Astrocyte (in vitro differentiated cells and primary cell): ENCODE results near the gene IL1RAPL2. TPM values are rescaled to one million over a fixed set of nuclear protein-coding genes. Genes with fewer than 3 reads are reported as not detected.

Experiments
- DNase-seq: peaks from one replicate; pipeline ENCODE4 v3.0.0-alpha.2; 2010; ENCODE audit warnings: low read depth
- FAIRE-seq: peaks from 2 replicates; lab custom pipeline; 2011; peaks lifted over from hg19 to GRCh38; lab: Jason Lieb, UNC
- H2AFZ ChIP-seq: 2 replicates; pipeline ENCODE4 v1.6.0; 2012; ENCODE audit warnings: low read depth, low read length, inconsistent platforms
- H3K27ac ChIP-seq: 2 replicates; pipeline ENCODE4 v1.5.1; 2011; ENCODE audit warnings: low read depth, low read length, inconsistent platforms
- H3K27me3 ChIP-seq: 2 replicates; pipeline ENCODE4 v1.6.0; 2011; ENCODE audit warnings: low read length, inconsistent platforms; ENCODE audit not compliant: insufficient read depth
- H3K36me3 ChIP-seq: 2 replicates; pipeline ENCODE4 v1.5.1; 2011; ENCODE audit warnings: low read length, inconsistent platforms; ENCODE audit not compliant: insufficient read depth
- H3K4me1 ChIP-seq: 2 replicates; pipeline ENCODE4 v1.5.1; 2011; ENCODE audit warnings: low read length, inconsistent platforms; ENCODE audit not compliant: insufficient read depth
- H3K4me2 ChIP-seq: 2 replicates; pipeline ENCODE4 v1.6.0; 2012; ENCODE audit warnings: low read length, inconsistent platforms
- H3K4me3 ChIP-seq: 2 replicates; pipeline ENCODE4 v1.5.1; 2011; ENCODE audit warnings: low read depth, mild to moderate bottlenecking, low read length, inconsistent platforms; ENCODE audit not compliant: insufficient read depth
- H3K79me2 ChIP-seq: 2 replicates; pipeline ENCODE4 v1.6.0; 2012; ENCODE audit warnings: mild to moderate bottlenecking, low read length, inconsistent platforms; ENCODE audit not compliant: insufficient read depth
- H3K9ac ChIP-seq: 2 replicates; pipeline ENCODE4 v1.6.0; 2012; ENCODE audit warnings: mild to moderate bottlenecking, low read length, inconsistent platforms
- H3K9me3 ChIP-seq: 2 replicates; pipeline ENCODE4 v1.5.1; 2012; ENCODE audit warnings: low read depth, mild to moderate bottlenecking, low read length, inconsistent platforms; ENCODE audit not compliant: insufficient read depth
- H4K20me1 ChIP-seq: 2 replicates; pipeline ENCODE4 v1.6.0; 2012; ENCODE audit warnings: low read length, inconsistent platforms; ENCODE audit not compliant: insufficient read depth
- H3K27ac Mint-ChIP-seq: one replicate; pipeline ENCODE4 v1.8.0; 2021; ENCODE audit warnings: mild to moderate bottlenecking, mixed read lengths; ENCODE audit not compliant: unreplicated experiment
- H3K27me3 Mint-ChIP-seq: one replicate; pipeline ENCODE4 v1.8.0; 2021; ENCODE audit warnings: low read depth, mixed read lengths; ENCODE audit not compliant: unreplicated experiment
- H3K36me3 Mint-ChIP-seq: one replicate; pipeline ENCODE4 v1.8.0; 2021; ENCODE audit warnings: low read depth, mixed read lengths; ENCODE audit not compliant: unreplicated experiment
- H3K4me1 Mint-ChIP-seq: one replicate; pipeline ENCODE4 v1.8.0; 2021; ENCODE audit warnings: low read depth, mixed read lengths; ENCODE audit not compliant: unreplicated experiment
- H3K4me3 Mint-ChIP-seq: one replicate; pipeline ENCODE4 v1.8.0; 2021; ENCODE audit warnings: mild to moderate bottlenecking, moderate library complexity, mixed read lengths; ENCODE audit not compliant: unreplicated experiment
- H3K9me3 Mint-ChIP-seq: one replicate; pipeline ENCODE4 v1.8.0; 2021; ENCODE audit warnings: mild to moderate bottlenecking, mixed read lengths; ENCODE audit not compliant: unreplicated experiment
- EZH2 ChIP-seq: IDR thresholded peaks from 2 replicates; pipeline ENCODE4 v1.6.1; 2012; ENCODE audit warnings: mild to moderate bottlenecking, low read length, inconsistent platforms; ENCODE audit not compliant: insufficient read depth
- total RNA-seq: library from RNA; stranded (reverse); gene quantifications from 2 replicates; pipeline ENCODE4 v1.2.1, GENCODE V29; 2021
- TF ChIP-seq, protein P1 (sequence below): IDR thresholded peaks from 2 replicates; pipeline ENCODE4 v1.5.1; 2011; ENCODE audit warnings: low read depth, mild to moderate bottlenecking, inconsistent platforms, low read length, moderate library complexity; ENCODE audit not compliant: insufficient read depth

The IL1RAPL2 gene
- total RNA-seq, 1 donor from 2014 or later = 0.16 TPM

DNA sequence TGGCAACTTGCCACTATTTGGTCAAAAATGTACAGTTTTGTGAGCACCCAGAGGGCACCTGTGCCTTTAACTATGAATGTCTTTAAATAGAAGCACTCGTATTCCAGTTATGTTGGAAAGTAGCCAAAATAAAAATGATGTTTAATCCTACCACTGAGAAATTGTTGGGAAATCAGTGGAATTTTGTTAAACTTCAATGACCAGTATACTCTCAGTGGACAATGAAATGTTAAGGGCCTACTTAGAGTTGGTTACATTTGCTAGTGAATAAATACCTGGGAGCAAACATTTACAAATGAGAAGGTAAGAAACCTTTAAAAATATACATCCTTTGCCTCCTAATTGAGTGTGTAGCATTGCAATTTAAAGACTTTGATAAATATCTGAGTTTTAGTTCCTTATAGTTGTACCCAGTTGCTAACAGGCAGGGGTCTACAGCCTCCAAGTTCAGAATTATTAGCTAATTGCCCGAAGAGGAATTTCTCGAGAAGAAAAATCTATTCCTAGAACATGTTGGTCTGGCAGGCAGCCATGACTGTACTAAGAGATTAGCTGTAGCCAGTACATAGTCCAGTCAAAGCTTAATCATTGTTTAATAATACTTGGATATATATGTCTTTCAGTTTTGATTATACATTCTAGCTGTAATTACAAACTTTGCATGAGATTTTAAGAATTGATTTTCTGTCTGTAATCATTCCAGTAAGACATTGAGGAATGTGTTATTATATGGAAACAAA lies 93.2 kb downstream of the IL1RAPL2 start:
- no peak overlapping the region for H3K4me3 Mint-ChIP-seq
- no peak for TF ChIP-seq EZH2
- TF ChIP-seq, protein P1, sequence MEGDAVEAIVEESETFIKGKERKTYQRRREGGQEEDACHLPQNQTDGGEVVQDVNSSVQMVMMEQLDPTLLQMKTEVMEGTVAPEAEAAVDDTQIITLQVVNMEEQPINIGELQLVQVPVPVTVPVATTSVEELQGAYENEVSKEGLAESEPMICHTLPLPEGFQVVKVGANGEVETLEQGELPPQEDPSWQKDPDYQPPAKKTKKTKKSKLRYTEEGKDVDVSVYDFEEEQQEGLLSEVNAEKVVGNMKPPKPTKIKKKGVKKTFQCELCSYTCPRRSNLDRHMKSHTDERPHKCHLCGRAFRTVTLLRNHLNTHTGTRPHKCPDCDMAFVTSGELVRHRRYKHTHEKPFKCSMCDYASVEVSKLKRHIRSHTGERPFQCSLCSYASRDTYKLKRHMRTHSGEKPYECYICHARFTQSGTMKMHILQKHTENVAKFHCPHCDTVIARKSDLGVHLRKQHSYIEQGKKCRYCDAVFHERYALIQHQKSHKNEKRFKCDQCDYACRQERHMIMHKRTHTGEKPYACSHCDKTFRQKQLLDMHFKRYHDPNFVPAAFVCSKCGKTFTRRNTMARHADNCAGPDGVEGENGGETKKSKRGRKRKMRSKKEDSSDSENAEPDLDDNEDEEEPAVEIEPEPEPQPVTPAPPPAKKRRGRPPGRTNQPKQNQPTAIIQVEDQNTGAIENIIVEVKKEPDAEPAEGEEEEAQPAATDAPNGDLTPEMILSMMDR = no peak
- Histone ChIP-seq H3K27ac (no peak overlapping the region), H3K9me3 (no peaks in the 10 kb centered on the region), H3K4me3 (no peak overlapping the region), H3K36me3 (no peaks in the 10 kb centered on the region), H4K20me1 (no peaks in the 10 kb centered on the region), H3K9ac (no peak overlapping the region), H3K4me1 (no peaks in the 10 kb centered on the region), H3K27me3 (no peaks in the 10 kb centered on the region), H2AFZ (no peak overlapping the region), H3K4me2 (no peak overlapping the region), H3K79me2 (no peaks in the 10 kb centered on the region)
- peak; percentile 97 for FAIRE-seq
- H3K9me3 Mint-ChIP-seq = no peaks in the 10 kb centered on the region
- H3K27ac Mint-ChIP-seq = no peak overlapping the region
- H3K4me1 Mint-ChIP-seq = peaks cover 3% of the 10 kb centered on the region
- no peaks in the 10 kb centered on the region for H3K36me3 Mint-ChIP-seq
- DNase-seq = peak; percentile 52
- no peaks in the 10 kb centered on the region for H3K27me3 Mint-ChIP-seq

DNA sequence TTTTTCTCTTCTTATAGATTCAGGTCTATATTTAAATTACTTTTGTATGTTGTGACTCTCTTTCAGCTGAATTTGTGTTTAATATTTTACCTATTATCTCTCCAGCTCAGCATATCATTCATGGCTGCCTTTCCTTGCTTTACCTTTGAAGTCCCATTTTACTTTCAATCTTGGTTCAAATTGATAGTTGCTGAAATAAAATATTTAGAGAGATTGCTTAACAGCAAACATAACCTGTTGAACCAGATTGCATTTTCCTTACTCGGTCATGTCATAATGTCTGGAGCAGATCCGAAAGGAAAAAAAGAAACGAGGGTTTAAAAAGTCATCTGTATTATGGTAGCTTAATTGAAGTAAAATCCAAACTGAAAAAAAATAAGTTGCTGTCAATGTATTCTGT lies 94.1 kb downstream of the IL1RAPL2 start:
- DNase-seq (no peak), FAIRE-seq (peak; percentile 83)
- Mint-ChIP-seq H3K27ac (no peak overlapping the region), H3K36me3 (no peaks in the 10 kb centered on the region), H3K4me1 (peaks cover 3% of the 10 kb centered on the region), H3K9me3 (no peaks in the 10 kb centered on the region), H3K27me3 (no peaks in the 10 kb centered on the region), H3K4me3 (no peak overlapping the region)
- no peak overlapping the region for H3K9ac ChIP-seq
- H3K27ac ChIP-seq = no peak overlapping the region
- no peaks in the 10 kb centered on the region for H3K36me3 ChIP-seq
- no peak overlapping the region for H2AFZ ChIP-seq
- TF ChIP-seq EZH2 = no peak
- TF ChIP-seq, protein P1 = no peak
- no peaks in the 10 kb centered on the region for H3K27me3 ChIP-seq
- H3K79me2 ChIP-seq = no peaks in the 10 kb centered on the region
- no peak overlapping the region for H3K4me3 ChIP-seq
- H3K4me2 ChIP-seq = no peak overlapping the region
- H3K4me1 ChIP-seq = no peaks in the 10 kb centered on the region
- no peaks in the 10 kb centered on the region for H3K9me3 ChIP-seq
- H4K20me1 ChIP-seq = no peaks in the 10 kb centered on the region

DNA sequence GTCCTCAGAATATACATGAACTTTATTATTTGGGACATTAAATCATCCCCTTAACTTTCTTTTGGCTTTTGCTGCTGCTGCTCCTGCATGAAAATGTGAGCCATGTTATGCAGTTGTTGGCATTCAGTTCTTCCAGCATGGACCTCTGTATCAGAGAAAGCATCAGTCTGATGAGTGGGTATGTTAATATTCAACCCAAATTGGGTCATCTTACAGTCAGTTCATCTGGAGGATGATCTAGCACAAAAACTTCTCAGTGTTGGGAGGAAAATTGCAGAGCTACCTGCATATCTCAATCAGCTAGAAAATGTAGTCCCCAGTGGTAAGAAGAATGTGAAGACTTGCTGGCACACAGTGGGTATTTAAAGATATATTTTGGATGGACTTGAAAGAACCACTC lies 96.7 kb downstream of the IL1RAPL2 start:
- Histone ChIP-seq H3K9me3 (no peaks in the 10 kb centered on the region), H3K27me3 (no peaks in the 10 kb centered on the region), H3K27ac (no peak overlapping the region), H4K20me1 (no peaks in the 10 kb centered on the region), H2AFZ (no peak overlapping the region), H3K4me3 (no peak overlapping the region), H3K4me1 (no peaks in the 10 kb centered on the region), H3K36me3 (no peaks in the 10 kb centered on the region), H3K79me2 (no peaks in the 10 kb centered on the region), H3K9ac (no peak overlapping the region), H3K4me2 (no peak overlapping the region)
- Mint-ChIP-seq H3K27me3 (no peaks in the 10 kb centered on the region), H3K36me3 (no peaks in the 10 kb centered on the region), H3K27ac (no peak overlapping the region), H3K9me3 (no peaks in the 10 kb centered on the region), H3K4me3 (no peak overlapping the region), H3K4me1 (peaks cover 3% of the 10 kb centered on the region)
- no peak for FAIRE-seq
- no peak for DNase-seq
- TF ChIP-seq EZH2 = no peak
- TF ChIP-seq, protein P1 = no peak
